Activated CD4-positive, alpha-beta T cell treated with anti-CD3 and anti-CD28 coated beads for 36 hours (primary cell): ENCODE data around the gene KCNN3. TPM values are rescaled to one million over a fixed set of nuclear protein-coding genes. Genes with fewer than 3 reads are reported as not detected.
A peak's percentile ranks its signal among the peaks of the same experiment; 100 is the strongest.

Source experiments
- ATAC-seq: fragments of 200-7000 bp; cut with Tn5 transposase; one replicate; pipeline ENCODE4 v1.10.0; 2021; ENCODE audit warnings: mild to moderate bottlenecking, moderate library complexity
- CTCF ChIA-PET: fragments of 350-600 bp; sonication (Branson Sonifier 250); formaldehyde crosslinking; loops from one replicate; lab custom pipeline; 2021; ENCODE audit warnings: antibody characterized with exemption; lab: Charles Lee
- POLR2A ChIA-PET: fragments of 350-600 bp; sonication (Branson Sonifier 250); formaldehyde crosslinking; loops from one replicate; lab custom pipeline; 2021; ENCODE audit warnings: antibody characterized with exemption, inconsistent platforms; lab: Charles Lee
- DNase-seq: peaks from one replicate; pipeline ENCODE4 v3.0.0-alpha.2; 2020
- H3K27ac Mint-ChIP-seq: one replicate; pipeline ENCODE4 v1.8.0; 2021; ENCODE audit warnings: mixed read lengths
- H3K27me3 Mint-ChIP-seq: one replicate; pipeline ENCODE4 v1.8.0; 2021; ENCODE audit warnings: mixed read lengths
- H3K36me3 Mint-ChIP-seq: one replicate; pipeline ENCODE4 v1.8.0; 2021; ENCODE audit warnings: low read depth, mixed read lengths
- H3K4me1 Mint-ChIP-seq: one replicate; pipeline ENCODE4 v1.8.0; 2021; ENCODE audit warnings: mixed read lengths
- H3K4me3 Mint-ChIP-seq: one replicate; pipeline ENCODE4 v1.8.0; 2021; ENCODE audit warnings: mild to moderate bottlenecking, moderate library complexity, mixed read lengths
- H3K9me3 Mint-ChIP-seq: one replicate; pipeline ENCODE4 v1.8.0; 2021; ENCODE audit warnings: low read depth, mixed read lengths
- intact Hi-C, 2 experiments: fragments of 100-400 bp; cut with DNase I in 1 of 2; cut with micrococcal nuclease in 1 of 2; formaldehyde crosslinking; loops; one replicate each; pipeline versions ENCODE4 v1.14.2 to v1.15.1; 2022 to 2024; cut with DNase I, micrococcal nuclease
- total RNA-seq, 2 experiments: library from RNA; stranded (reverse); gene quantifications; one replicate each; pipeline ENCODE4 v1.2.3, GENCODE V29; 2021

Gene KCNN3
- total RNA-seq, 2 experiments from 2014 or later = 0.18 to 0.25 TPM

- CTCF ChIA-PET = no interaction called here
- H3K4me1 Mint-ChIP-seq = peaks cover 10% of the 10 kb centered on the region
These were observed 105.3 kb downstream of the KCNN3 start for GRCh38 chr1:154764773-154765172.

DNA sequence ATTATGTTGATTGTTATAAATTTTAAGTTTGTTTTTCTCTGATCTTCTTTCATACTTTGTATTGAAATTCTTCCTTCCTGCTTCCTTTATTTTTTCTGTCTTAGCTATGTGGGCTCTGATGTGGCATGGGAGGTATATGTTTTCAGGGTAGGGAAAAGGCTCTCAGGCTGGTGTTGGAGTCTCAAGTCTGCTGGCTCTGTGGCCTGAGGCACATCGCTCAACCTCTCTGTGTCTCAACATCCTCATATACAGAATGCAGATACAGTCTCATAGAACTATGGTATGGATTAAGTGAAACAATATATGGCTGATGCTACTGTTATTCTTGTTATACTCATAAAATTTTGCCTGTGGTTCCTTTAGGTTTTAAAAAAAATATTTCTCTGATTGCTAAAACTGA is 105.9 kb downstream of the KCNN3 start:
- peaks cover 16% of the 10 kb centered on the region for H3K4me1 Mint-ChIP-seq
- DNase-seq (no peak), ATAC-seq (no peak)
- H3K36me3 Mint-ChIP-seq = no peaks in the 10 kb centered on the region
- ChIA-PET CTCF (no interaction called here), POLR2A (no interaction called here)
- H3K9me3 Mint-ChIP-seq = no peaks in the 10 kb centered on the region
- H3K27ac Mint-ChIP-seq = no peak overlapping the region
- H3K4me3 Mint-ChIP-seq = no peak overlapping the region
- H3K27me3 Mint-ChIP-seq = no peaks in the 10 kb centered on the region
- intact Hi-C loops = loop anchor here in 1 of 2 experiments (5.0 kb wide), 1 partner anchor 113 kb away; no protein-coding TSS in a partner anchor

More at GRCh38 chr1:154764773-154765172, 105.3 kb downstream of the KCNN3 start:
- DNase-seq (no peak), ATAC-seq (no peak)
- no peaks in the 10 kb centered on the region for H3K27me3 Mint-ChIP-seq
- POLR2A ChIA-PET = no interaction called here
- intact Hi-C loops = loop anchor here in 1 of 2 experiments (5.0 kb wide), 1 partner anchor 113 kb away; no protein-coding TSS in a partner anchor
- H3K9me3 Mint-ChIP-seq = no peaks in the 10 kb centered on the region
- H3K27ac Mint-ChIP-seq = no peak overlapping the region
- no peak overlapping the region for H3K4me3 Mint-ChIP-seq
- H3K36me3 Mint-ChIP-seq = no peaks in the 10 kb centered on the region

DNA sequence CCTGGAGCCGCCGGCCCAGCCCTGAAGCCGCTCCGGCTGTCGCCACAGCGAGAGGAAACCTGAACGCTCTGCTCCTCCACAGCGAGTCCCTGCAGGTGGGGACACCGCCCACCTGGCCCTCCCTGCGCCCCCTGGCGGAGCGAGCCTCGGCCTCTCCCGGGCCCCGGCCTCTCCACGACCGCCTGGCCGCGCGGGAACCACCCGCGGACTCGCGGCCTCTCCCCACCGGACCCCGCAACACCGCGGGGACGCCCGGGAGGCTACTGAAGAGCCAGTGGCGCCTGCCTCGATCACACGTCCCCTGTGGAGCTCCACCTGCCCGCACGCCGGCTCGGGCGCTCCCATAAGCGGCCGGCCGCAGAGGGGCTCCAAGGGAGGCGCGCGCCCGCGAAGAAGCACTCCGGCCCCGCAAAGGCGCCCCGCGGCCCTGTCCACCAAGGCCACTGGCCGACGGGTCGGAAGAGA is 109.6 kb downstream of the KCNN3 start:
- no peaks in the 10 kb centered on the region for H3K27me3 Mint-ChIP-seq
- H3K9me3 Mint-ChIP-seq = no peaks in the 10 kb centered on the region
- DNase-seq (peak; percentile 90), ATAC-seq (peak; percentile 57)
- CTCF ChIA-PET = interaction anchor here (0.6 to 5.8 kb wide), 23 partner anchors 9 to 331 kb away, joined by 3 to 75 read pairs (median 5); partner anchors contain the start of genes PBXIP1 and PMVK
- H3K4me1 Mint-ChIP-seq = peaks cover 51% of the 10 kb centered on the region
- peak overlapping the region; percentile 69 for H3K4me3 Mint-ChIP-seq
- POLR2A ChIA-PET = no interaction called here
- H3K36me3 Mint-ChIP-seq = no peaks in the 10 kb centered on the region
- H3K27ac Mint-ChIP-seq = peak overlapping the region; percentile 97
- intact Hi-C loops = loop anchor here in 1 of 2 experiments (1.0 to 5.0 kb wide), 5 partner anchors 31 to 201 kb away; no protein-coding TSS in a partner anchor

DNA sequence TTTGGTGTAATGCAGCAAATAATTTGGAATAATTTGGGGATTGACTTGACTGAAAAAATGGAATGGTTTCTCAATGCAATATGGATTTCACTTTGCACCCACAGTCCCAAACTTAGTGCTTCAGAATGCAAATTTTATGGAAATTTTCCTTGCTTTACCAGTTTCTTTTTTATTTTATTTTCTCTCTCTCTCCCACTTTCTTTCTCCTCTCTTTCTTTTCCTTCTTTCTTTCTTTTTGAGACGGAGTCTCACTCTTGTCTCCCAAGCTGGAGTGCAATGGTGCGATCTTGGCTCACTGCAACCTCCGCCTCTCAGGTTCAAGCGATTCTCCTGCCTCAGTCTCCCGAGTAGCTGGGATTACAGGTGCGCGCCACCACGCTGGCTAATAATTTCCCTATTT is 110.3 kb downstream of the KCNN3 start:
- Mint-ChIP-seq H3K4me1 (peaks cover 56% of the 10 kb centered on the region), H3K27ac (peak overlapping the region; percentile 97), H3K27me3 (no peaks in the 10 kb centered on the region), H3K4me3 (peak overlapping the region; percentile 69), H3K36me3 (no peaks in the 10 kb centered on the region), H3K9me3 (peaks cover 2% of the 10 kb centered on the region)
- ATAC-seq (no peak), DNase-seq (no peak)
- intact Hi-C loops = loop anchor here (1.0 to 5.0 kb wide), 12 partner anchors 8 to 202 kb away; partner anchors contain the start of genes ADAR (in 1 of the 2), PMVK (in 1 of the 2) and UBE2Q1 (in 1 of the 2)
- POLR2A ChIA-PET = no interaction called here
- CTCF ChIA-PET = interaction anchor here (0.5 to 5.8 kb wide), 15 partner anchors 13 to 200 kb away, joined by 3 to 75 read pairs (median 5); partner anchors contain the start of gene PBXIP1

GRCh38 chr1:154759196-154759595 is 110.9 kb downstream of the KCNN3 start:
- ChIA-PET POLR2A (interaction anchor here (1.0 kb wide), 1 partner anchor 11 kb away, joined by 5 read pairs; no protein-coding TSS in a partner anchor), CTCF (interaction anchor here (0.5 to 5.8 kb wide), 11 partner anchors 10 to 324 kb away, joined by 3 to 75 read pairs (median 4); no protein-coding TSS in a partner anchor)
- Mint-ChIP-seq H3K36me3 (no peaks in the 10 kb centered on the region), H3K27ac (peak overlapping the region; percentile 97), H3K4me1 (peaks cover 56% of the 10 kb centered on the region), H3K27me3 (no peaks in the 10 kb centered on the region), H3K9me3 (peaks cover 2% of the 10 kb centered on the region), H3K4me3 (peak overlapping the region; percentile 69)
- ATAC-seq = peak; percentile 78
- intact Hi-C loops = loop anchor here (1.0 to 5.0 kb wide), 9 partner anchors 8 to 202 kb away; partner anchors contain the start of genes ADAR (in 1 of the 2), PMVK (in 1 of the 2) and UBE2Q1 (in 1 of the 2)
- DNase-seq = peak; percentile 87

GRCh38 chr1:154758346-154758745 is 111.7 kb downstream of the KCNN3 start:
- Mint-ChIP-seq H3K9me3 (peaks cover 2% of the 10 kb centered on the region), H3K27me3 (no peaks in the 10 kb centered on the region), H3K36me3 (no peaks in the 10 kb centered on the region), H3K27ac (peak overlapping the region; percentile 97), H3K4me3 (no peak overlapping the region), H3K4me1 (peaks cover 57% of the 10 kb centered on the region)
- DNase-seq = no peak
- ChIA-PET POLR2A (interaction anchor here (1.0 kb wide), 1 partner anchor 10 kb away, joined by 5 read pairs; no protein-coding TSS in a partner anchor), CTCF (interaction anchor here (1.2 to 5.8 kb wide), 4 partner anchors 11 to 118 kb away, joined by 3 to 75 read pairs (median 8); no protein-coding TSS in a partner anchor)
- no peak for ATAC-seq
- intact Hi-C loops = loop anchor here (2.0 to 5.0 kb wide), 4 partner anchors 119 to 201 kb away; partner anchors contain the start of genes PMVK (in 1 of the 2) and UBE2Q1 (in 1 of the 2)

DNA sequence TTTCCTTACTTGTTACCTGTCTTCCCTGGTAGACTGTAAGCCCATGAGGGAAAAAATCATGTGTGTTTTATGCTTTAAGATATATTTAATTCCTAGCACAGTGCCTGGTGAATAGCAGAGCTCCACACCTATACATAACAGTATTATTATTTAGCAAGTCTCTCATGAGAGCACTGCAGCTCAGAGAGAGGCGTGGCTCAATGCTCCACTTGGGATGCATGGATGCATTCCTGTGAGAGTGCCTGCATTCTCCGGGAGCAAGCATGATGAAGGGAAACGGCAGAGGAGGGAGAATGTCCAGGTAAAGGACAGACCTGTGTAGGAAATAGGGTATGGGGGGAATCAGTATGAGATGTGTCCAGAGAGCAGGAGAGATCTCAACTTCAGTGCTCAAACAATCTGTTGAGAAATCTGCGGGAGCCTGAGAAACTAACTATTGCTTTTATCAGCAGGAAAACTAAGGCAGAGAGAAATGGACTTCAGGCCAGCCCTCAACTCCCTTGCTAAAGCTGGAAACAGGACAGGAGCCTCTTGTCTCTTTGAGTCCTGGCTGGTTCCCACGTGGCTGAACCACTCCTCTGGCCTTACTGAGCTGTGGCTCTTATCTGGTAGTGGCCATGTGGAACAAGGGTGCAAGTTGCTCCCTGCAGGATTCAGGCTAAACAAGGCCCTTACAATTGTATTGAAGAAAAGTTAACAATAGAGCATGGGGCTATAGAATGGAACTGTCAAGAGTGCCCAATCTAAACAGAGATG is 113.1 kb downstream of the KCNN3 start:
- POLR2A ChIA-PET = interaction anchor here (0.7 to 1.1 kb wide), 2 partner anchors 9 to 837 kb away, joined by 3 to 6 read pairs; no protein-coding TSS in a partner anchor
- ATAC-seq (no peak), DNase-seq (no peak)
- H3K36me3 Mint-ChIP-seq = no peaks in the 10 kb centered on the region
- H3K27ac Mint-ChIP-seq = peak overlapping the region; percentile 97
- H3K4me1 Mint-ChIP-seq = peaks cover 63% of the 10 kb centered on the region
- H3K9me3 Mint-ChIP-seq = peaks cover 2% of the 10 kb centered on the region
- H3K27me3 Mint-ChIP-seq = no peaks in the 10 kb centered on the region
- CTCF ChIA-PET = interaction anchor here (0.7 kb wide), 1 partner anchor 62 kb away, joined by 3 read pairs; no protein-coding TSS in a partner anchor
- H3K4me3 Mint-ChIP-seq = no peak overlapping the region
- intact Hi-C loops = loop anchor here (5.0 kb wide), 3 partner anchors 120 to 200 kb away; partner anchors contain the start of gene UBE2Q1 (in 1 of the 2)

DNA sequence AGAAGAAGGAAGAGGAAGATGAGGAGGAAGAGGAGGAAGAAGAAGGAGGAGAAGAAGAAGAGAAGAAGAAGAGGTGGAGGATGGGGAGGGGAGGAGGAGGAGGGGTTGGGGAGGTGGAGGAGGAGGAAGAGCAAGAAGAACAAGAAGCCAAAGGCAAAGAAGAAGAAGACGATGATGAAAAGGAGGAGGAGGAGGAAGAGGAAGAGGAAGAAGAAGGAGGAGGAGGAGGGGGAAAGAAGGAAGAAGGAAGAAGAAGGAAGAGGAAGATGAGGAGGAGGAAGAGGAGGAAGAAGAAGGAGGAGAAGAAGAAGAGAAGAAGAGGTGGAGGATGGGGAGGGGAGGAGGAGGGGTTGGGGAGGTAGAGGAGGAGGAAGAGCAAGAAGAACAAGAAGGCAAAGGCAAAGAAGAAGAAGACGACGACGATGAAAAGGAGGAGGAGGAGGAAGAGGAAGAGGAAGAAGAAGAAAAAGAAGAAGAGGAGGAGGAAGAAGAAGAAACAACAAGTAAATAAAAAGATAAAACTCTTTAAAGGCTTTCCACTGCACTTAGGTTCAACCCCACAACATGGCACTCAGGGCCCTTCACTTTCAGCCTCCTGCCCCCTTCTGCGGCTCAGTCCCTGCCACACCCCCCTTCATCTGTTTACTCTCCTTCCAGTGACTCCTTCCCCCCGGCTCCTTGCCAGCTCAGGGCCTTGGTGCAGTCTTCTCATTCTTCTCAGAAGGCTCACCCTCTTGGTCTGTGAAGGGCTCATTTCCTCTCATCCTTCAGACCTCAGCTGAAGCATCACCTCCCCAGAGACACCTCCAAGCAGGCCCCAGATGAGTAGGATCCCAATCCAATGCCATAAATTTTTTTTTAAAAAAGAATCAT is 114.0 kb downstream of the KCNN3 start:
- Mint-ChIP-seq H3K27me3 (no peaks in the 10 kb centered on the region), H3K4me1 (peaks cover 72% of the 10 kb centered on the region), H3K9me3 (peaks cover 2% of the 10 kb centered on the region), H3K4me3 (peak overlapping the region; percentile 14), H3K36me3 (no peaks in the 10 kb centered on the region), H3K27ac (peak overlapping the region; percentile 97)
- CTCF ChIA-PET = interaction anchor here (0.6 kb wide), 1 partner anchor 8 kb away, joined by 3 read pairs; no protein-coding TSS in a partner anchor
- peak; percentile 70 for DNase-seq
- POLR2A ChIA-PET = interaction anchor here (0.7 to 1.1 kb wide), 2 partner anchors 8 to 836 kb away, joined by 3 to 6 read pairs; no protein-coding TSS in a partner anchor
- peak; percentile 40 for ATAC-seq
- intact Hi-C loops = loop anchor here (5.0 kb wide), 3 partner anchors 121 to 199 kb away; partner anchors contain the start of gene UBE2Q1 (in 1 of the 2)

GRCh38 chr1:154753426-154753825 is 116.7 kb downstream of the KCNN3 start:
- H3K4me3 Mint-ChIP-seq = no peak overlapping the region
- H3K27me3 Mint-ChIP-seq = no peaks in the 10 kb centered on the region
- intact Hi-C loops = no loop called here
- CTCF ChIA-PET = interaction anchor here (0.7 to 1.0 kb wide), 4 partner anchors 83 to 194 kb away, joined by 3 to 7 read pairs (median 3); no protein-coding TSS in a partner anchor
- no peak for DNase-seq
- peak overlapping the region; percentile 11 for H3K27ac Mint-ChIP-seq
- no peak for ATAC-seq
- H3K4me1 Mint-ChIP-seq = peaks cover 71% of the 10 kb centered on the region
- POLR2A ChIA-PET = no interaction called here
- no peaks in the 10 kb centered on the region for H3K36me3 Mint-ChIP-seq
- peaks cover 2% of the 10 kb centered on the region for H3K9me3 Mint-ChIP-seq
